Measurements from ENCODE around the gene RUNDC1. TPM values are rescaled to one million over a fixed set of nuclear protein-coding genes. Genes with fewer than 3 reads are reported as not detected.

Gene RUNDC1
- total RNA-seq, 2 experiments from 2014 or later = 11.1 to 22.5 TPM

DNA sequence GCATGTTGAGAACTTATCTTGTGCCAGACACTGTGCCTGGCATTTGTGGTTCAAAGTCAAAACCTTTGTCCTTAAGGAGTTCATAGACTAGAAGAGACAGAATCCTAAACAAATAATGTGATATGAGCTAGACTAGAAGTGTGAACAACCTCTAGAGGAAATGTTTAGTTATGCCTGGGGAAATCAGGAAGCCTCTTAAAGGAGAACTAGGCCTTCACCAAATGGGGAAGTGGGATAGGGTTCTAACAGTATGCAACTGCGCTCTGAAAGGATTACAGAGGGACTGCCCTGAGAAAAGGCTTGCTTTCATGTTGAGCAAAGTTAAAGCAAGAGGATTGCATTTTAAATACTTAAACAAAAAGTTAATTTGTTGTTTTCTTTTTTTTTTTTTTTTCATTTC, 4.9 kb downstream of the RUNDC1 start:
- peaks cover 48% of the 10 kb centered on the region for H3K4me1 ChIP-seq (ENCODE audit: insufficient read depth, low read length, poor library complexity, severe bottlenecking)
- peak overlapping the region; percentile 74 for H3K4me2 ChIP-seq (ENCODE audit: low read length)
- H3K9me2 ChIP-seq (ENCODE audit: insufficient read depth, low read length) = no peaks in the 10 kb centered on the region
- POLR2A ChIA-PET = interaction anchor here (0.9 to 3.4 kb wide), 4 partner anchors 11 to 321 kb away, joined by 3 to 21 read pairs (median 6); partner anchors contain the start of gene RPL27
- H3K27ac ChIP-seq (ENCODE audit: low read depth, low read length, poor library complexity, severe bottlenecking) = peak overlapping the region; percentile 74
- peaks cover 56% of the 10 kb centered on the region; the same call in 1 of the 2 replicates for H3K79me2 ChIP-seq (ENCODE audit: insufficient read depth, low read depth, low read length)
- H4K20me1 ChIP-seq (ENCODE audit: insufficient read depth, low read length) = peaks cover 5% of the 10 kb centered on the region; the same call in 1 of the 2 replicates
- H3K4me3 ChIP-seq (ENCODE audit: low read depth, low read length, poor library complexity, severe bottlenecking) = peak overlapping the region; percentile 43
- TF ChIP-seq, protein P1, sequence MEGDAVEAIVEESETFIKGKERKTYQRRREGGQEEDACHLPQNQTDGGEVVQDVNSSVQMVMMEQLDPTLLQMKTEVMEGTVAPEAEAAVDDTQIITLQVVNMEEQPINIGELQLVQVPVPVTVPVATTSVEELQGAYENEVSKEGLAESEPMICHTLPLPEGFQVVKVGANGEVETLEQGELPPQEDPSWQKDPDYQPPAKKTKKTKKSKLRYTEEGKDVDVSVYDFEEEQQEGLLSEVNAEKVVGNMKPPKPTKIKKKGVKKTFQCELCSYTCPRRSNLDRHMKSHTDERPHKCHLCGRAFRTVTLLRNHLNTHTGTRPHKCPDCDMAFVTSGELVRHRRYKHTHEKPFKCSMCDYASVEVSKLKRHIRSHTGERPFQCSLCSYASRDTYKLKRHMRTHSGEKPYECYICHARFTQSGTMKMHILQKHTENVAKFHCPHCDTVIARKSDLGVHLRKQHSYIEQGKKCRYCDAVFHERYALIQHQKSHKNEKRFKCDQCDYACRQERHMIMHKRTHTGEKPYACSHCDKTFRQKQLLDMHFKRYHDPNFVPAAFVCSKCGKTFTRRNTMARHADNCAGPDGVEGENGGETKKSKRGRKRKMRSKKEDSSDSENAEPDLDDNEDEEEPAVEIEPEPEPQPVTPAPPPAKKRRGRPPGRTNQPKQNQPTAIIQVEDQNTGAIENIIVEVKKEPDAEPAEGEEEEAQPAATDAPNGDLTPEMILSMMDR (conservative IDR thresholded peaks at IDR 0.05; ENCODE audit: low read length) = no peak; the same call in 1 of the 2 replicates
- TF ChIP-seq EZH2phosphoT487 (IDR thresholded peaks at IDR 0.05; ENCODE audit: borderline replicate concordance, low read depth, low read length) = no peak
- H3K36me3 ChIP-seq (ENCODE audit: insufficient read depth, low read length) = peaks cover 53% of the 10 kb centered on the region
- H3K9me3 ChIP-seq (ENCODE audit: low read length) = no peaks in the 10 kb centered on the region
- CTCF ChIA-PET (ENCODE audit: unreplicated experiment) = interaction anchor here (1.4 kb wide), 1 partner anchor 13 kb away, joined by 4 read pairs; the partner anchor contains the start of gene RPL27
- BruUV-seq (replicated peaks) = no TSS peak
- intact Hi-C loops (cut with micrococcal nuclease; ENCODE audit: unreplicated experiment) = loop anchor here (1.0 kb wide), 2 partner anchors 13 to 21 kb away; partner anchors contain the start of genes AARSD1 and RPL27
- H2AFZ ChIP-seq (ENCODE audit: low read length) = no peak overlapping the region
- peak; percentile 92 for DNase-seq (ENCODE audit: low spot score)

- Histone ChIP-seq H3K9me2 (ENCODE audit: insufficient read depth, low read length) (no peaks in the 10 kb centered on the region), H3K4me3 (ENCODE audit: low read depth, low read length, poor library complexity, severe bottlenecking) (no peak overlapping the region), H3K4me1 (ENCODE audit: insufficient read depth, low read length, poor library complexity, severe bottlenecking) (peaks cover 30% of the 10 kb centered on the region), H3K79me2 (ENCODE audit: insufficient read depth, low read depth, low read length) (peaks cover 26% of the 10 kb centered on the region; the same call in 1 of the 2 replicates), H3K9me3 (ENCODE audit: low read length) (no peaks in the 10 kb centered on the region), H4K20me1 (ENCODE audit: insufficient read depth, low read length) (no peaks in the 10 kb centered on the region), H3K36me3 (ENCODE audit: insufficient read depth, low read length) (peaks cover 82% of the 10 kb centered on the region), H2AFZ (ENCODE audit: low read length) (no peak overlapping the region), H3K27ac (ENCODE audit: low read depth, low read length, poor library complexity, severe bottlenecking) (no peak overlapping the region), H3K4me2 (ENCODE audit: low read length) (no peak overlapping the region)
- no TSS peak for BruUV-seq (replicated peaks)
- POLR2A ChIA-PET = no interaction called here
- intact Hi-C loops (cut with micrococcal nuclease; ENCODE audit: unreplicated experiment) = no loop called here
- no peak for TF ChIP-seq EZH2phosphoT487 (IDR thresholded peaks at IDR 0.05; ENCODE audit: borderline replicate concordance, low read depth, low read length)
- TF ChIP-seq, protein P1 (conservative IDR thresholded peaks at IDR 0.05; ENCODE audit: low read length) = no peak
- CTCF ChIA-PET (ENCODE audit: unreplicated experiment) = no interaction called here
- DNase-seq (ENCODE audit: low spot score) = no peak
Observed at GRCh38 chr17:42989141-42989540, 8.8 kb downstream of the RUNDC1 start.

Data from OCI-LY7 (cell line).